NCI-H345 treated with DMSO at 0.1 percent for 48 hours (cell line): Measurements from ENCODE around the gene MICAL1.

ENCODE experiments used
- DNase-seq: peaks from one replicate; lab custom pipeline; 2025; ENCODE audit not compliant: unreplicated experiment; lab: John Stamatoyannopoulos, UW

MICAL1 gene

GRCh38 chr6:109454496-109455436, 806 bp downstream of the MICAL1 start:
- DNase-seq = no peak

- DNase-seq = peak; percentile 81
Observed at GRCh38 chr6:109453594-109454495, 1.7 kb downstream of the MICAL1 start.

GRCh38 chr6:109453156-109453555, 2.4 kb downstream of the MICAL1 start:
- no peak for DNase-seq

GRCh38 chr6:109452181-109452580, 3.4 kb downstream of the MICAL1 start:
- no peak for DNase-seq

GRCh38 chr6:109451376-109451775, 4.2 kb downstream of the MICAL1 start:
- no peak for DNase-seq

GRCh38 chr6:109450801-109451200, 4.8 kb downstream of the MICAL1 start:
- DNase-seq = no peak

- DNase-seq = no peak
Observed at GRCh38 chr6:109449795-109450673, 5.5 kb downstream of the MICAL1 start.

GRCh38 chr6:109449064-109449794, 6.3 kb downstream of the MICAL1 start:
- DNase-seq = no peak

- no peak for DNase-seq
Observed at GRCh38 chr6:109448615-109449014, 7.0 kb downstream of the MICAL1 start.

GRCh38 chr6:109447878-109448555, 7.6 kb downstream of the MICAL1 start:
- DNase-seq = no peak

GRCh38 chr6:109447087-109447486, 8.5 kb downstream of the MICAL1 start:
- DNase-seq = no peak

- no peak for DNase-seq
Observed at GRCh38 chr6:109446541-109446940, 9.0 kb downstream of the MICAL1 start.

GRCh38 chr6:109446072-109446471, 9.5 kb downstream of the MICAL1 start:
- DNase-seq = no peak

GRCh38 chr6:109445382-109445781, 10.2 kb downstream of the MICAL1 start:
- DNase-seq = no peak

GRCh38 chr6:109443425-109443950, 12.1 kb downstream of the MICAL1 start:
- no peak for DNase-seq

GRCh38 chr6:109442393-109442924, 13.1 kb downstream of the MICAL1 start:
- DNase-seq = no peak

GRCh38 chr6:109441069-109441816, 14.3 kb downstream of the MICAL1 start:
- DNase-seq = peak; percentile 24

- DNase-seq = peak; percentile 79
Observed at GRCh38 chr6:109440331-109441068, 15.1 kb downstream of the MICAL1 start, which contains the start of the genes PPIL6 and SMPD2. PPIL6 (minus strand) TSS chr6:109440628; CDS start chr6:109440590, 38 bp downstream. SMPD2 (plus strand) TSS chr6:109440724; CDS start chr6:109441122, 398 bp downstream.
